ENCODE results near the gene COLGALT1.
A peak's percentile ranks its signal among the peaks of the same experiment; 100 is the strongest.

The COLGALT1 gene

DNA sequence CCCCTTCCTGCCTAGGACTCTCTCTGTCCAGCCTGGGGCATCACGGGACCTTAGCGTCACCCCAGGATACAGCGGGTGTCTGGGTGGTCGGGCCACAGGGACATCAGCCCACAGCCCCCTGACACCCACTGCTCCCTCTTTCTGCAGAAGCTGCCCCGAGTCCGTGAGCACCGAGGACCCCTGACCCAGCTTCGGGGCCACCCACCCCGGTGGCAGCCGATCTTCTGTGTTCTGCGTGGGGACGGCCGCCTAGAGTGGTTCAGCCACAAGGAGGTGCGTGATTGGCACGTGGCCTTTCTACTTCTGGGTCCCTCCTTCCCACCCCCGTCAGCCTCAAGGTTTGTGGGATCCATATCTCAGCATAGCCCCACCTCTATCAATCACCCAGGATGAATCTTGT is 23.3 kb upstream of the COLGALT1 start:
- TF ChIP-seq, protein P1, sequence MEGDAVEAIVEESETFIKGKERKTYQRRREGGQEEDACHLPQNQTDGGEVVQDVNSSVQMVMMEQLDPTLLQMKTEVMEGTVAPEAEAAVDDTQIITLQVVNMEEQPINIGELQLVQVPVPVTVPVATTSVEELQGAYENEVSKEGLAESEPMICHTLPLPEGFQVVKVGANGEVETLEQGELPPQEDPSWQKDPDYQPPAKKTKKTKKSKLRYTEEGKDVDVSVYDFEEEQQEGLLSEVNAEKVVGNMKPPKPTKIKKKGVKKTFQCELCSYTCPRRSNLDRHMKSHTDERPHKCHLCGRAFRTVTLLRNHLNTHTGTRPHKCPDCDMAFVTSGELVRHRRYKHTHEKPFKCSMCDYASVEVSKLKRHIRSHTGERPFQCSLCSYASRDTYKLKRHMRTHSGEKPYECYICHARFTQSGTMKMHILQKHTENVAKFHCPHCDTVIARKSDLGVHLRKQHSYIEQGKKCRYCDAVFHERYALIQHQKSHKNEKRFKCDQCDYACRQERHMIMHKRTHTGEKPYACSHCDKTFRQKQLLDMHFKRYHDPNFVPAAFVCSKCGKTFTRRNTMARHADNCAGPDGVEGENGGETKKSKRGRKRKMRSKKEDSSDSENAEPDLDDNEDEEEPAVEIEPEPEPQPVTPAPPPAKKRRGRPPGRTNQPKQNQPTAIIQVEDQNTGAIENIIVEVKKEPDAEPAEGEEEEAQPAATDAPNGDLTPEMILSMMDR (IDR thresholded peaks at IDR 0.05; ENCODE audit: low read depth, low read length, missing control alignments) = no peak
- no peak overlapping the region for H3K4me3 ChIP-seq (replicated peaks; ENCODE audit: low read depth, low read length)
- DNase-seq (ENCODE audit: extremely low read depth, low read depth) = no peak

DNA sequence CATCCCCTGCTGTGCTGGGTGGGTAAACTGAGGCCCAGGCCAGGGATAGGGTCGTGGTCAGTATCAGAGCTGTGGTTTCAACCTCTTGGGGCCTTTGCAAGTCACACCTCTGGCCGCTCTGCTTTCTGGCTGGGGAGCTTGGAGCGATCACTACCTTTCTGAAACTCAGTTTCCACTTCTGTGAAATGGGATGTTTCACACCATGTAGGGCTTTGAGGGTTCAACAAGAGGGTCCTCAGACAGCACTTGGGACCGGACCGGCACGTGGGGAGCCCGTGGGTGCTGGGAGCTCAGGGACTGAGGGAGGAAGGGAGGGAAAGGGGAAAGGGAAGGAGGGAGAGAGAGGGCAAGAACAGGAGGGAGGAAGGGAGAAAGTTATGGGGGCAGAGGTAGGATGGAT is 22.9 kb upstream of the COLGALT1 start:
- H3K4me3 ChIP-seq (replicated peaks; ENCODE audit: low read depth, low read length) = no peak overlapping the region
- TF ChIP-seq, protein P1 (IDR thresholded peaks at IDR 0.05; ENCODE audit: low read depth, low read length, missing control alignments) = no peak
- DNase-seq (ENCODE audit: extremely low read depth, low read depth) = no peak

DNA sequence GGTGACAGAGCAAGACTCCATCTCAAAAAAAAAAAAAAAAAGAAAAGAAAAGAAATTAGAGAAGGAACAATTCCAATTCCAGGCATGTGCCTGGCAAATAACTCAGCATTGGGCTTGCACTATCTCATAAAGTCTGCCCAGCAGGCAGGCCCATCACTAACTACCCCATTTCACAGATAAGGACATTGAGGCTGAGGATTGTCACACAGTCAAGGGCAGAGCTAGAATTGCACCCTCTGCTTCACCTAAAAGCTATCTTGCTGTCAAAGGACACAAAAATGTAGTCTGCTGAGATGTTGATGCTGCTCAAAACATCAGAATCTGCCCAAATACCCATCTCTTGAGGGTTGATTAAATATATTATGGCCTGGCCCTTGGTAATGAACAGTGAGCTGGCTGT is 20.7 kb upstream of the COLGALT1 start:
- no peak overlapping the region for H3K4me3 ChIP-seq (replicated peaks; ENCODE audit: low read depth, low read length)
- no peak for DNase-seq (ENCODE audit: extremely low read depth, low read depth)
- TF ChIP-seq, protein P1 (IDR thresholded peaks at IDR 0.05; ENCODE audit: low read depth, low read length, missing control alignments) = no peak

DNA sequence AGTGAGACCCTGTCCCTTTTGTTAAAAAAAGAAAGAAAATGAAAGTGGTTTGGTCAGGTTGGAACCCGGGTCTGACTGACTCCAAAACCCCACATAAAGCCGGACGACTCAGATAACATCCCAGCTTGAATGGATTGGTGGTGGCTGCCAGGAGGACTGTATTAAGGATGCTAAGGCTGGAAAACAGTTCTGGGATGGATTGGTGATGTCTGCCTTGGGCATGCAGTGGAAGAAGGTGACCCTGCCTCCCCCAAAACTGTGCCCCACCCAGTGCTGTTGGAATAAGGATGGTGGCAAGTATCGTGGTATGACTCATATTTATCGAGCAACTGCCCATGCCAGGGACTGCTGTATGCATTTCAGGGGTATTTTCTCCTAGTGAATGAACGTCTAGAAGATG is 18.5 kb upstream of the COLGALT1 start:
- TF ChIP-seq, protein P1 (IDR thresholded peaks at IDR 0.05; ENCODE audit: low read depth, low read length, missing control alignments) = no peak

DNA sequence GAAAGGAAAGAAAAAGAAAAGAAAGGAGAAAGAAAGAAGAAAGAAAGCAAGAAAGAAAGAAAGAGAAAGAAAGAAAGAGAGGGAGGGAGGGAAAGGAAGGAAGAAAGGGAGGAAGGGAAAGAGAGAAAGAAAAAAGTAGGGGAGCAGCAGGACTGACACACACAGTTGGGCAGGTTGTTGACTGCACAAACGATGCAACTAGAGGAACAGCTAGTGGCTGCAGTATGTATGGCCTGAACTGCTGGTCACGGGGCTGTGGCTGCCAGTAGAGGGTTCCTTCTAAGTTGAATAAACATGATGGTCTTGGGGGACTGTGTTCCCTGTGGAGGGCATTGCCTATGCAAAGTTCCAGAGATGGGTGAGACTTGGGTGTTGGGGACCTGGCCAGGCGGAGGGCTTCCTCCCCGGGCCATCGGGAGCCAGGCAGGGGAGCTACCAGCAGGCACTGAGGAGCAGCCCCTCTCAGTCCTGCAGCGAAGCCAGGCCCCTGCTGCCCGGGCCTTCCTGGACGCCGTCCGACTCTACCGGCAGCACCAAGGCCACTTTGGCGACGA is 16.7 kb upstream of the COLGALT1 start:
- peak overlapping the region; percentile 42 for H3K4me3 ChIP-seq (replicated peaks; ENCODE audit: low read depth, low read length)
- DNase-seq (ENCODE audit: extremely low read depth, low read depth) = no peak
- TF ChIP-seq, protein P1 (IDR thresholded peaks at IDR 0.05; ENCODE audit: low read depth, low read length, missing control alignments) = no peak

More for the DNA sequence above, 18.5 kb upstream of the COLGALT1 start:
- no peak overlapping the region for H3K4me3 ChIP-seq (replicated peaks; ENCODE audit: low read depth, low read length)
- no peak for DNase-seq (ENCODE audit: extremely low read depth, low read depth)

DNA sequence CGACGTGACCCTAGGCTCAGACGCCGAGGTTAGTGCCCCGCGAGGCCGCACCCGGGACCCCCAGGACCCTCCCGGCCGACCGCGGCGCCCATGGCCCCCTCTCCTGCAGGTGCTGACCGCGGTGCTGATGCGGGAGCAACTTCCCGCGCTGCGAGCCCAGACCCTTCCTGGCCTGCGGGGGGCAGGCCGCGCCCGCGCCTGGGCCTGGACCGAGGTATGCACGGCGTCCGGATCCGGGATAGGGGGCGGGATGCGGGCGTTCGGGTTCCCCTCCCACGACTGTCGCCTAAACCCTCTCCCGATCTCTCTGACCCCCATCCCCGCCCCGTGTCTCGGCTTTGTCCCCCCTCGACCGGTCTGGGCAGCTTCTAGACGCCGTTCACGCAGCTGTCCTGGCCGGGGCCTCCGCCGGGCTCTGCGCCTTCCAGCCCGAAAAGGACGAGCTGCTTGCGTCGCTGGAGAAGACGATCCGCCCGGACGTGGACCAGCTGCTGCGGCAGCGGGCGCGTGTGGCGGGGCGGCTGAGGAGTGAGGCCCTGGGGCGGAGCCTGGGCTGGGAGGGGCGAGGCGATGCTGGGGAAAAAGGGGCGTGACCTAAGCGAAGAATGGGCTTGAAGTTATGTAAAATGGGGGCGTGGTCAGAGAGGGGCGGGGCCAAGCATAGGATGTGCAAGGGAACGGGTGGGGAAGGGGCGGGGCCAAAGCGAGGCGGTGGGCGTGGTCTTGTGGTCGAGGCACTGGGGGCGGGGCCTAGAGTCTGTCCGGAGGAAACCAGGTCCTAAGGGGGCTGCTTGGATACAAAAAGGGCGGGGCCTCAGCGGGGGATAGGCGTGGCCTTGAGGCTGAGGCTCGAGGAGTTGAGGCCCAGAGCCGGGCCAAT is 16.0 kb upstream of the COLGALT1 start:
- DNase-seq (ENCODE audit: extremely low read depth, low read depth) = peak; percentile 75
- H3K4me3 ChIP-seq (replicated peaks; ENCODE audit: low read depth, low read length) = peak overlapping the region; percentile 42

More for the DNA sequence above, 16.0 kb upstream of the COLGALT1 start:
- TF ChIP-seq, protein P1 (IDR thresholded peaks at IDR 0.05; ENCODE audit: low read depth, low read length, missing control alignments) = no peak
